NAMALWA (cell line): Measurements from ENCODE around the gene HDGFL3.
"Not testable (repeated sequence)": the region's sequence is repeated elsewhere in the genome, so short reads cannot be mapped to it uniquely, and the experiment has no call there.

Source experiments
- DNase-seq: peaks from one replicate; pipeline ENCODE4 v3.0.0-alpha.2; 2015; ENCODE audit warnings: low spot score

HDGFL3 gene

GRCh38 chr15:83193721-83194120 is 13.9 kb downstream of the HDGFL3 start:
- DNase-seq: no peak

GRCh38 chr15:83192742-83193141 is 14.9 kb downstream of the HDGFL3 start:
- no peak for DNase-seq

- no peak for DNase-seq
These were observed 17.2 kb downstream of the HDGFL3 start for GRCh38 chr15:83190450-83190849.

- no peak for DNase-seq
These were observed 22.1 kb downstream of the HDGFL3 start for GRCh38 chr15:83185561-83185960.

GRCh38 chr15:83178869-83179325 is 28.7 kb downstream of the HDGFL3 start:
- DNase-seq: no peak

GRCh38 chr15:83178390-83178789 is 29.2 kb downstream of the HDGFL3 start:
- no peak for DNase-seq

GRCh38 chr15:83174891-83175290 is 32.7 kb downstream of the HDGFL3 start:
- no peak for DNase-seq

GRCh38 chr15:83170474-83171165 is 37.0 kb downstream of the HDGFL3 start:
- no peak for DNase-seq

GRCh38 chr15:83169576-83169975 is 38.0 kb downstream of the HDGFL3 start:
- not testable (repeated sequence) for DNase-seq

- no peak for DNase-seq
These were observed 40.8 kb downstream of the HDGFL3 start for GRCh38 chr15:83166830-83167229.

- no peak for DNase-seq
These were observed 41.4 kb downstream of the HDGFL3 start for GRCh38 chr15:83166218-83166617.

GRCh38 chr15:83164771-83165404 is 42.7 kb downstream of the HDGFL3 start:
- no peak for DNase-seq

GRCh38 chr15:83164111-83164770 is 43.4 kb downstream of the HDGFL3 start:
- DNase-seq: no peak

- DNase-seq: no peak
These were observed 44.6 kb downstream of the HDGFL3 start for GRCh38 chr15:83163032-83163431.

- no peak for DNase-seq
These were observed 46.9 kb downstream of the HDGFL3 start for GRCh38 chr15:83160741-83161140.

GRCh38 chr15:83158393-83158792 is 49.2 kb downstream of the HDGFL3 start:
- no peak for DNase-seq

- no peak for DNase-seq
These were observed 51.7 kb downstream of the HDGFL3 start for GRCh38 chr15:83155942-83156341.

- DNase-seq: no peak
These were observed 54.3 kb downstream of the HDGFL3 start for GRCh38 chr15:83153288-83153687.

- DNase-seq: no peak
These were observed 62.9 kb downstream of the HDGFL3 start for GRCh38 chr15:83144771-83145170.

- not testable (repeated sequence) for DNase-seq
These were observed 65.5 kb downstream of the HDGFL3 start for GRCh38 chr15:83142151-83142550.

GRCh38 chr15:83132861-83133523 is 74.6 kb downstream of the HDGFL3 start:
- no peak for DNase-seq

- no peak for DNase-seq
These were observed 77.8 kb downstream of the HDGFL3 start for GRCh38 chr15:83129791-83130190.
